Trophoblast cell (in vitro differentiated cells and primary cell): ENCODE data around the gene CACNG1.

Source experiments
- DNase-seq, 2 donors: peaks; one replicate each; pipeline ENCODE4 v3.0.0-alpha.2; 2016
- H2AFZ ChIP-seq: 2 replicates; pipeline ENCODE4 v1.6.1; 2013; ENCODE audit warnings: low read length, moderate library complexity, mild to moderate bottlenecking; ENCODE audit not compliant: insufficient read depth, poor library complexity
- H2AK5ac ChIP-seq: 2 replicates; pipeline ENCODE4 v1.6.1; 2013; ENCODE audit warnings: mild to moderate bottlenecking, low read length
- H2BK120ac ChIP-seq: 2 replicates; pipeline ENCODE4 v1.6.1; 2013; ENCODE audit warnings: low read length, mild to moderate bottlenecking, moderate library complexity; ENCODE audit not compliant: insufficient read depth, poor library complexity
- H2BK12ac ChIP-seq: 2 replicates; pipeline ENCODE4 v1.6.1; 2013; ENCODE audit warnings: mild to moderate bottlenecking, low read length, moderate library complexity
- H2BK5ac ChIP-seq: 2 replicates; pipeline ENCODE4 v1.6.1; 2013; ENCODE audit warnings: low read length, low read depth, moderate library complexity, mild to moderate bottlenecking; ENCODE audit not compliant: poor library complexity
- H3K14ac ChIP-seq: 2 replicates; pipeline ENCODE4 v1.6.1; 2013; ENCODE audit warnings: mild to moderate bottlenecking, low read length
- H3K18ac ChIP-seq: 2 replicates; pipeline ENCODE4 v1.6.1; 2013; ENCODE audit warnings: mild to moderate bottlenecking, low read length
- H3K23ac ChIP-seq: 2 replicates; pipeline ENCODE4 v1.6.1; 2013; ENCODE audit warnings: low read length
- H3K27ac ChIP-seq: 2 replicates; pipeline ENCODE4 v1.5.1; 2013; ENCODE audit warnings: low read depth, mild to moderate bottlenecking, inconsistent platforms, low read length, moderate library complexity
- H3K27me3 ChIP-seq: 2 replicates; pipeline ENCODE4 v1.6.1; 2013; ENCODE audit warnings: inconsistent platforms, mild to moderate bottlenecking, low read length, moderate library complexity; ENCODE audit not compliant: insufficient read depth
- H3K36me3 ChIP-seq, 2 experiments: 1 replicate in 1 of 2; 2 replicates in 1 of 2; pipeline ENCODE4 v1.6.1; 2013; ENCODE audit warnings: low read length in 2 of 2, mild to moderate bottlenecking in 2 of 2, moderate library complexity in 1 of 2; ENCODE audit not compliant: insufficient read depth in 2 of 2, control insufficient read depth in 1 of 2
- H3K4ac ChIP-seq: 2 replicates; pipeline ENCODE4 v1.6.1; 2013; ENCODE audit warnings: low read depth, mild to moderate bottlenecking, low read length, moderate library complexity
- H3K4me1 ChIP-seq, 2 experiments: 1 replicate in 1 of 2; 2 replicates in 1 of 2; pipeline ENCODE4 v1.6.1; 2013; ENCODE audit warnings: low read length in 2 of 2, mild to moderate bottlenecking in 2 of 2, moderate library complexity in 1 of 2; ENCODE audit not compliant: insufficient read depth in 2 of 2, control insufficient read depth in 1 of 2
- H3K4me2 ChIP-seq: 2 replicates; pipeline ENCODE4 v1.6.1; 2013; ENCODE audit warnings: inconsistent platforms, mild to moderate bottlenecking, low read length, moderate library complexity
- H3K4me3 ChIP-seq: 2 replicates; pipeline ENCODE4 v1.5.1; 2013; ENCODE audit warnings: mild to moderate bottlenecking, low read depth, low read length, inconsistent platforms
- H3K79me1 ChIP-seq: one replicate; pipeline ENCODE4 v1.6.1; 2013; ENCODE audit warnings: low read length
- H3K79me2 ChIP-seq: 2 replicates; pipeline ENCODE4 v1.6.1; 2013; ENCODE audit warnings: low read length, mild to moderate bottlenecking; ENCODE audit not compliant: control insufficient read depth, insufficient read depth, poor library complexity
- H3K9ac ChIP-seq: 2 replicates; pipeline ENCODE4 v1.6.1; 2013; ENCODE audit warnings: mild to moderate bottlenecking, low read length
- H3K9me3 ChIP-seq: 2 replicates; pipeline ENCODE4 v1.6.1; 2013; ENCODE audit warnings: low read depth, mild to moderate bottlenecking, control low read depth, inconsistent platforms, low read length; ENCODE audit not compliant: insufficient read depth
- H4K12ac ChIP-seq: 2 replicates; pipeline ENCODE4 v1.6.1; 2013; ENCODE audit warnings: low read depth, mild to moderate bottlenecking, low read length, moderate library complexity
- H4K8ac ChIP-seq: 2 replicates; pipeline ENCODE4 v1.6.1; 2013; ENCODE audit warnings: low read depth, mild to moderate bottlenecking, low read length, moderate library complexity
- H4K91ac ChIP-seq: one replicate; pipeline ENCODE4 v1.6.1; 2013; ENCODE audit warnings: low read depth, mild to moderate bottlenecking, low read length, moderate library complexity
- WGBS: extraction: QIAGEN DNeasy Blood & Tissue Kit; methylation state at CpG from one replicate; pipeline ENCODE4 v1.1.7; 2013; ENCODE audit warnings: missing lambda C conversion rate; ENCODE audit not compliant: insufficient read length, insufficient coverage; ENCODE audit errors: extremely low coverage; 5-methylcytosine and 5-hydroxymethylcytosine counted together

CACNG1 gene

GRCh38 chr17:67017910-67018309 is 26.4 kb upstream of the CACNG1 start:
- Histone ChIP-seq H3K79me2 (no peaks in the 10 kb centered on the region), H2AFZ (no peak overlapping the region), H3K27me3 (no peaks in the 10 kb centered on the region), H3K36me3 (peaks cover 21% of the 10 kb centered on the region in 2 experiments), H3K4me2 (no peak overlapping the region), H2AK5ac (no peak overlapping the region), H3K9me3 (no peaks in the 10 kb centered on the region), H3K4ac (no peak overlapping the region), H4K12ac (no peak overlapping the region), H3K27ac (no peak overlapping the region), H3K18ac (no peak overlapping the region), H3K79me1 (no peaks in the 10 kb centered on the region), H2BK120ac (no peak overlapping the region), H4K8ac (no peak overlapping the region), H4K91ac (no peak overlapping the region), H3K9ac (no peak overlapping the region), H3K23ac (no peak overlapping the region), H3K14ac (no peak overlapping the region), H2BK12ac (no peak overlapping the region), H3K4me3 (no peak overlapping the region), H2BK5ac (no peak overlapping the region), H3K4me1 (peaks cover 0 to 7% of the 10 kb centered on the region in 2 experiments)
- no peak for DNase-seq
- WGBS: no CpG with 5 or more reads among the region's 14 CpGs

GRCh38 chr17:67018471-67019434 is 25.6 kb upstream of the CACNG1 start:
- no peak overlapping the region for H2BK5ac ChIP-seq
- no peak overlapping the region for H2AK5ac ChIP-seq
- H3K4me3 ChIP-seq: no peak overlapping the region
- no peak overlapping the region for H3K18ac ChIP-seq
- H3K27me3 ChIP-seq: no peaks in the 10 kb centered on the region
- no peak overlapping the region for H4K91ac ChIP-seq
- no peaks in the 10 kb centered on the region for H3K79me2 ChIP-seq
- H3K9ac ChIP-seq: no peak overlapping the region
- WGBS: no CpG with 5 or more reads among the region's 12 CpGs
- H3K4me2 ChIP-seq: no peak overlapping the region
- H4K8ac ChIP-seq: no peak overlapping the region
- no peak overlapping the region for H3K27ac ChIP-seq
- DNase-seq: no peak
- H4K12ac ChIP-seq: no peak overlapping the region
- no peak overlapping the region for H3K23ac ChIP-seq
- no peak overlapping the region for H3K4ac ChIP-seq
- no peaks in the 10 kb centered on the region for H3K9me3 ChIP-seq
- no peak overlapping the region for H2AFZ ChIP-seq
- H2BK120ac ChIP-seq: no peak overlapping the region
- no peak overlapping the region for H3K14ac ChIP-seq
- no peaks in the 10 kb centered on the region for H3K79me1 ChIP-seq
- H3K4me1 ChIP-seq: peaks cover 0 to 6% of the 10 kb centered on the region in 2 experiments
- no peak overlapping the region for H2BK12ac ChIP-seq
- H3K36me3 ChIP-seq: peaks cover 21% of the 10 kb centered on the region in 2 experiments

- H3K18ac ChIP-seq: no peak overlapping the region
- no peak overlapping the region for H2BK5ac ChIP-seq
- peaks cover 25 to 29% of the 10 kb centered on the region in 2 experiments for H3K36me3 ChIP-seq
- no peak for DNase-seq
- no peak overlapping the region for H2AK5ac ChIP-seq
- no peak overlapping the region for H3K27ac ChIP-seq
- no peak overlapping the region for H4K91ac ChIP-seq
- no peak overlapping the region for H3K14ac ChIP-seq
- no CpG with 5 or more reads among the region's 8 CpGs for WGBS
- no peaks in the 10 kb centered on the region for H3K4me1 ChIP-seq
- H3K27me3 ChIP-seq: no peaks in the 10 kb centered on the region
- H3K4me3 ChIP-seq: no peak overlapping the region
- H2BK12ac ChIP-seq: no peak overlapping the region
- H3K79me2 ChIP-seq: no peaks in the 10 kb centered on the region
- H2AFZ ChIP-seq: no peak overlapping the region
- no peak overlapping the region for H4K12ac ChIP-seq
- H3K9ac ChIP-seq: no peak overlapping the region
- H3K23ac ChIP-seq: no peak overlapping the region
- no peak overlapping the region for H4K8ac ChIP-seq
- H3K4ac ChIP-seq: no peak overlapping the region
- no peak overlapping the region for H3K4me2 ChIP-seq
- H2BK120ac ChIP-seq: no peak overlapping the region
- H3K79me1 ChIP-seq: no peaks in the 10 kb centered on the region
- H3K9me3 ChIP-seq: no peaks in the 10 kb centered on the region
Observed at GRCh38 chr17:67019809-67020208, 24.5 kb upstream of the CACNG1 start.

- H3K4me3 ChIP-seq: no peak overlapping the region
- no peaks in the 10 kb centered on the region for H3K9me3 ChIP-seq
- no peak overlapping the region for H3K23ac ChIP-seq
- H3K18ac ChIP-seq: no peak overlapping the region
- H3K14ac ChIP-seq: no peak overlapping the region
- no peak for DNase-seq
- no peak overlapping the region for H2AK5ac ChIP-seq
- no peak overlapping the region for H3K27ac ChIP-seq
- WGBS: no CpG with 5 or more reads among the region's 11 CpGs
- H4K8ac ChIP-seq: no peak overlapping the region
- no peak overlapping the region for H2BK5ac ChIP-seq
- H2AFZ ChIP-seq: no peak overlapping the region
- H3K4ac ChIP-seq: no peak overlapping the region
- no peak overlapping the region for H2BK120ac ChIP-seq
- no peaks in the 10 kb centered on the region for H3K79me1 ChIP-seq
- H4K91ac ChIP-seq: no peak overlapping the region
- no peaks in the 10 kb centered on the region for H3K79me2 ChIP-seq
- H3K4me2 ChIP-seq: no peak overlapping the region
- H3K27me3 ChIP-seq: no peaks in the 10 kb centered on the region
- no peak overlapping the region for H2BK12ac ChIP-seq
- H4K12ac ChIP-seq: no peak overlapping the region
- H3K36me3 ChIP-seq: peaks cover 26 to 31% of the 10 kb centered on the region in 2 experiments
- H3K9ac ChIP-seq: no peak overlapping the region
- H3K4me1 ChIP-seq: no peaks in the 10 kb centered on the region
Observed at GRCh38 chr17:67020293-67020766, 24.0 kb upstream of the CACNG1 start.
